Stimulated activated CD4-positive, alpha-beta T cell treated with anti-CD3 and anti-CD28 coated beads, Interleukin-12 subunit alpha, Interleukin-12 subunit beta, amount 100 ng/mL, for 4 hours (primary cell): ENCODE results near the gene TPTE2.
"Not testable (repeated sequence)": the region's sequence is repeated elsewhere in the genome, so short reads cannot be mapped to it uniquely, and the experiment has no call there.

Experiments
- DNase-seq: peaks from one replicate; pipeline ENCODE4 v3.0.0-alpha.2; 2020

Gene TPTE2

GRCh38 chr13:19561127-19561582 is at the start of gene TPTE2:
TSS of gene TPTE2 (minus strand) at chr13:19561532. CDS start at chr13:19503234, 58,298 bp downstream.
- DNase-seq: not testable (repeated sequence)

GRCh38 chr13:19607523-19608078 is 46.3 kb upstream of the TPTE2 start:
- no peak for DNase-seq

- DNase-seq: no peak
Observed at GRCh38 chr13:19606737-19607136, 45.4 kb upstream of the TPTE2 start.

GRCh38 chr13:19606152-19606551 is 44.8 kb upstream of the TPTE2 start:
- DNase-seq: no peak

- no peak for DNase-seq
Observed at GRCh38 chr13:19605161-19605955, 44.0 kb upstream of the TPTE2 start.

GRCh38 chr13:19604306-19604705 is 43.0 kb upstream of the TPTE2 start:
- DNase-seq: no peak

GRCh38 chr13:19601749-19602725 is 40.7 kb upstream of the TPTE2 start:
- peak; percentile 34 for DNase-seq

GRCh38 chr13:19597523-19597922 is 36.2 kb upstream of the TPTE2 start:
- no peak for DNase-seq

- DNase-seq: no peak
Observed at GRCh38 chr13:19596960-19597361, 35.6 kb upstream of the TPTE2 start.

GRCh38 chr13:19596086-19596485 is 34.8 kb upstream of the TPTE2 start:
- no peak for DNase-seq

- DNase-seq: no peak
Observed at GRCh38 chr13:19592657-19593180, 31.4 kb upstream of the TPTE2 start.

GRCh38 chr13:19591864-19592263 is 30.5 kb upstream of the TPTE2 start:
- DNase-seq: no peak

GRCh38 chr13:19590423-19590822 is 29.1 kb upstream of the TPTE2 start:
- no peak for DNase-seq

GRCh38 chr13:19589312-19589711 is 28.0 kb upstream of the TPTE2 start:
- DNase-seq: no peak

- no peak for DNase-seq
Observed at GRCh38 chr13:19587635-19588300, 26.4 kb upstream of the TPTE2 start.

- DNase-seq: peak; percentile 70
Observed at GRCh38 chr13:19586904-19587634, 25.7 kb upstream of the TPTE2 start.

GRCh38 chr13:19581675-19582074 is 20.3 kb upstream of the TPTE2 start:
- no peak for DNase-seq

GRCh38 chr13:19575230-19575629 is 13.9 kb upstream of the TPTE2 start:
- no peak for DNase-seq

GRCh38 chr13:19573120-19573716 is 11.9 kb upstream of the TPTE2 start:
- DNase-seq: no peak

- no peak for DNase-seq
Observed at GRCh38 chr13:19572280-19572679, 10.9 kb upstream of the TPTE2 start.

GRCh38 chr13:19567820-19568534 is 6.6 kb upstream of the TPTE2 start:
- no peak for DNase-seq
